Femur (tissue), 1 donor: Measurements from ENCODE around the gene ZNF616.
"Not testable (repeated sequence)": the region's sequence is repeated elsewhere in the genome, so short reads cannot be mapped to it uniquely, and the experiment has no call there.

Source experiments
- DNase-seq: peaks from one replicate; pipeline ENCODE4 v3.0.0-alpha.2; 2017

ZNF616 gene

DNA sequence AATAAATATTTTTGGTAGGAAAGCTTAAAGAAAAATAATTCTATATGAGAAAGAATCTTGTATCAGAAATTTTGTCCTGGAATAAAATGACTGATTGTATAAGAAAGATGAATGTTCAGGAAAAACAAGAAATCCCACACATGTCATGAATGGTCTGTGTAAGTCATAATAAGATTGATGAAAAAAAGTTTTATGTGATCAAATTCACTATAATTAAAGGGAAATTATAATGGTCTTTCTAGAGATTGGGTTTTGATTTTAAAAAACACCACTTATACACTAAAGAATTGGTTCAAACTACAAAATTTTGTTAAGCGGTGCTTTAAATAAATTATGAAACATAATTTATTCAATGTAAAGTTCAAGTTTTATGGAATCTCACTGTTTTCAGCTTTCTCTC lies 37.0 kb downstream of the ZNF616 start:
- no peak for DNase-seq

DNA sequence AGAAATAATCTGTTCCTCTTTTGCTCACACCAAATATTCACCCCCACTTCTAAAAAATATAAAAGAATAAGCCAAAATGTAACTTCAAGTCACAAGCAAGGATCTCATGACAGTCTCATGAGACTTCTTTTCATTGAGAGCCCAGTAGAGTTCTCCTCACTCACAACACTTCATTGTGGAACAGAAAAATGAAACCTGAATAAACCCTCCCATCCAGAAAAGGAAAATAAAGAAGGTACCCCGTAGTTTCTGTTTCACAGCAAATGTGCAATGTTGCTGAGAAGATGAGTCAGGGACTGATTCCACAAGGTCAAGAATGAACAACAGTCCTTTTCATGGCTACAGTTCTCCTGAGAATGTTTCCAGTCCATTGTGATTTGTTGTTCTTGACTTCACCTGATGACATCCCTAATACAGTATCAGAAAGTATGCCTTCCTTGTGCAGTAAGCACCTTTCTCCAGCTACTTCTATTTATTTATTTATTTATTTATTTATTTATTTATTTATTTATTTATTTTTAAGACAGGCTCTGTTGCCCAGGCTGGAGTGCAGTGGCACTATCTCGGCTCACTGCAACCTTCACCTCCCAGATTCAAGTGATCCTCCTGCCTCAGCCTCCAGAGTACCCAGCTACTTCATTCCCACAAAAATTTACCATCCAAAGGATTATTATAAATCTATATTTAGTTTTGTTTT lies 37.7 kb downstream of the ZNF616 start:
- no peak for DNase-seq

DNA sequence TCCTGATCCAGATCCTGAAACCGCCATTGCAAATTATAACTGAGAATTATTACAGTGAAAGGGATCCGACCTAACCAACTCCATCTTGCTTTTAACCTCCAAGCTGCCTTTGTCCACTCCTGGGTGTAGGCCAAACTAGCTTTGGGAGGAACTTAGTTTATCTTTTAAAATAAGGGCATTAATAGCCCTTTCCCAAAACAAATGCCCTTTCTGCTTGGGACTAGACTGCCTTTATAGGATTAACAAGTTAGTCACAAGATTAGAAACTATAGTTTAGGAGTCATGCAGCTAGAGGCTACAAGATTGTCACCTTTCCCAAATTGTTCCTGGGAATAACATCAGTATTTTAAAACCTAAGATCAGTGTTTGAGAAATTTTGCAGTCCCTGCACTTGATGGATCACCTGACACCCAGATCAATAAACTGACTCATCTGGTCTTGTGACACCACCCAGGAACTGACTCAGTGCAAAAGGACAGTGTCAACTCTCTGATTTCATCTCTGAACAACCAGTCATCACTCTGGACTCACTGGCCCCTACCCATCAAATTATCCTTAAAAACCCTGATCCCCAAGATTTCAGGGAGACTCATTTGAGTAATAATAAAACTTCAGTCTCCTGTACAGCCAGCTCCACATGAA lies 40.1 kb downstream of the ZNF616 start:
- DNase-seq, result no peak

DNA sequence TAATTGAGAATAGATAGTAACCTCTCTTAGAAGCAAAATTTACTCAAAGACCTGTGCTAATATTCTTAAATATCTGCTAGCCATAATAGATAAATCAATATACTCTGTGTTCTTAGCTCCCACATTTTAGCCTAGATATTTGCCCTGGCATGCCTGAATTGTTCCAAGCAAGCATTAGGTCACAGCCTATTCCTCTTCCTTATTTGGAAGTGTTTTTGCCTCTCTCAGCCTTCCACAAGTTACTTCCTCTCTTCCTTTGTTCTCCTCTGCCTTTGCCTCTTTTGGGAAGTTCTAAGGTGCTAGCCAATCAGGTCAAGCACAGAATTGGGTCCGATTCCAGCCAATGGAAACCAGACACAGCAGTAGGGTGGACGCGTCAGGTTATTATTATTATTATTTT lies 43.3 kb downstream of the ZNF616 start:
- not testable (repeated sequence) for DNase-seq

DNA sequence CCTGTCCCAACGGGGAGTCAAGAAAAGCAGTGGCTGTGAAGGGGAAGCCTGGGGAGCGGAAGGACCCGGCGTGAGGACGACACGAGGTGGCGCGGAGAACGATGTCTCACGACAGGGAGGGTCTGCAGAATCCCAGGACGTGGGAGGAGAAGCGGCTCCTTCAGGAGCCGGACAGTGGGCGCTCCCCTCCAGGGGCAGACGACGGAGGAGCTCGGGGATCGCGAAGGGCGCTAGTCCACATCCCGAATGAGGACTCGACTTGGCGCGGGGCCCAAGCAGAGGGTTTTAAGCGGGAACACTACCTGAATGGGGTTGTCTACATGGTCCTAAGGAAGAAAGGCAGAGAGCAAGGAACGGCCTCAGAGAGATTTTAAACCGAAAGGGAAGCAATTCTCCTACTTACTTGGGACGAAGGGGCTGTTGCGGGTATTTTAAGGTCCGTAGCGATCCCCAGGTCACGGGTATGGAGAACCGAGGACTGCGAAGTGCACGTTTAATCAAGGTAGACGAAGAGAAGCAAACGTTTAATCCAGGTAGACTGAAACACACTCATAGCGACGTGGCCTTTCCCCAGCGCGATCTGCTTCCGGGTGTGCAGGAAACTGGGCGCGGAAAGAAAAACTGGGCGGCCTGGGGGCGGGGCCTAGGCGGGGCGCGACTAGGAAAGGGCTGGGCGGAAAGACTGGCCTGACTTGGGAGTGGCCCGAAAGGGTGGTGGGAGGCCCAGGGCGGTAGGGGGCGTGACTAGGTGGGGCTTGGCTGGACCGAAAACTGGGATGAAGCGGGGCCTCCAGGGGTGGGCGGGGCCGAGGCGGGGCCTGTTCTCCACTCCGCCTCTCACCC lies 44.3 kb downstream of the ZNF616 start, which contains the start of gene ZNF841:
Gene ZNF841, minus strand, starts transcription at position 594 of the 843 bp plus-strand sequence. CDS start 10,964 bp downstream, outside the sequence.
- peak; percentile 97 for DNase-seq

DNA sequence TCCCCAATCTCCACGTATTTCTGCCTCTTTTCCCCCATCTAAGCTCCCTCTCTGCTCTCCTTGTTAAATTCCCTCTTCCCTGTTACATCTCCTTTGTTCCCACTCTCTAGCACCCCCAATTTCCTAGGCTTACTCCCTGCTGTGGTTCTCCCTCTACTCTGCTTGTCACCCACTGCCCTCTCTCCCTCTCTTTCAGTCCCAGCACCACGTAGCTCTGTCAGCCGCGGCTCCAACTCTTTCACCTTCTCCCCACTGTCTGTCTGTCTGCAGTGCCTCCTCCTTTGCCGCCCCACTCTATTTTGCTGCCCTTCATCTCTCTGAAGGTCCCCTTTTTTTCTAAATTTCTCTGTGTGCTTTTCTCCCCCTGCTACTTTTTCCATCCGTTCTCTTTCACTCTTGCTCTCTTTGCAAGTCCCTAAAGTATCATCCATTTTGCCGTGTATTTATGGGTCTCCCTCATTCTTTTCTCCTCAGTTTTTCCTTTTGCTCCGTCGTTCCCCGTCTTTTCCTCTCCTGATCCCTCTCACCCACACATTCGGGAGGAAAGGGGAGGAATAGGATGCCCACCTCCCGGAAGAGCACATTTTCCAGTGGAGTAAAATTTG lies 45.1 kb downstream of the ZNF616 start:
- no peak for DNase-seq

DNA sequence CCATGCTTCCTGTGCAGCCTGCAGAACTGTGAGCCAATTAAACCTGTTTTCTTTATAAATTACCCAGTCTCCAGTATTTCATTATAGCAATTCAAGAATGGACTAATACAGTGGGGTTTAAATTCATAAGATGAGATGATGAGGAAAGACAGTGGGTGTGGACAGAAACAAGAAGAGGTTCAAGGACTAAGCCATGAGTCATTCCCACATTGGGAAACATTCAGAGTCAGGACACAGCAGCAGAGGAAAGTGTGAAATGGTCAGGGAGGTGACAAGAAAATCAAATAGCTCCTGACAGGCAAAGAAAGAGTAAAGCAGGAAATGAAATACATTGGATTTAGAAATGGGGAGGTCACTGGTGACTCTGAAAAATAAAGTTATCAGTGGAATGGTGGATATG lies 53.3 kb downstream of the ZNF616 start:
- no peak for DNase-seq

DNA sequence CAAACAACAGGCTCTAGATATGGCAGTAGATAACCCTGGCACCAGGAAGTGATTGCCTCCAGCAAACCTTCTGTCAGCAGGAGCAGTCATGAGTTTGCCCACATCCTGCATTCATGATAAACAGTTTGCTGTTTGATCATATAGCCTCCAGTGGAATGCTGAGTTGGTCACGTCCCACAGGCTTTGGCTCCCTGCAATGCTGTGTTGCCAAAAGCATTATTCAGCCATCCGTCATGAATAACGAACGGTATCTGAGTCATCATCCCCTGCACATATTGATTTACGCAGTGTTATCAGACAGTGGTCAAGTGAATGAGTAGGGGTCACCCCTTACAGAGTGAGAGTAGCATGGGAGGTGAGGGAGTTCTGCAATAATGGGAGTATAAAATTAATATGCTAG lies 69.2 kb downstream of the ZNF616 start:
- DNase-seq, result no peak

DNA sequence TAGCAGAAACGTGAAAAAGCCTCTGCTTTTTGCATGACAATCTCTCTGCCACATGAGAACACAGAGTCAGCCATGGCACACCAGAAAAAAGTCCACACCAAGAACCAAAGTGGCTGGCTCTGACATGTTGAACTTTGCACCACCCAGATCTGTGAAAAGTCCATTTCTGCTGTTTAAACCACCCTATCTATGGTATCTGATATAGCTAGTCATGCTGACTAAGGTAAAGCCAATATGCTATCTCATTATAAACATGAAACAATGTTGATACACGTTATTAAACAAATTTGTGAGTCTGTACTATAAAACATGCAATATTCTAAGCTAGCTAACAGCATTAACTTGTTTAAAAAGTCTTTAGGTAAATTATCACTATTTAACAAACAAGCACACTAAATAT lies 70.1 kb downstream of the ZNF616 start:
- no peak for DNase-seq

DNA sequence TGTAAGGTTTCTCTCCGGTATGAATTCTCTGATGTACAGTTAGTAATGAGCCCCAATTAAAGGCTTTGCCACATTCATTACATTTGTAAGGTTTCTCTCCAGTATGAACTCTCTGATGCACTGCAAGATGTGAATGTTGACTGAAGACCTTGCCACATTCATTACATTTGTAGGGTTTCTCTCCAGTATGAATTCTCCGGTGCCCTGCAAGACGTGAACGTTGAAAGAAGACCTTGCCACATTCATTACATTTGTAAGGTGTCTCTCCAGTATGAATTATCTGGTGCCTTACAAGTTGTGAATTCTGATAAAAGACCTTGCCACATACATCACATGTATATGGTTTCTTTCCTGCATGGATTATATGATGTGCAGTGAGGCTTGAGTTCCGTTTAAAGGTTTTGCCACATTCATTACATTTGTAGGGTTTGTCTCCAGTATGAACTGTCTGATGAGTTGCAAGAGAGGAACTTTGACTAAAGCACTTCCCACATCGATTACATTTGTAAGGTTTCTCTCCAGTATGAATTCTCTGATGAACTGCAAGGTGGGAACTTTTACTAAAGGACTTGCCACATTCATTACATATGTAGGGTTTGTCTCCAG lies 73.4 kb downstream of the ZNF616 start:
- DNase-seq, result no peak

DNA sequence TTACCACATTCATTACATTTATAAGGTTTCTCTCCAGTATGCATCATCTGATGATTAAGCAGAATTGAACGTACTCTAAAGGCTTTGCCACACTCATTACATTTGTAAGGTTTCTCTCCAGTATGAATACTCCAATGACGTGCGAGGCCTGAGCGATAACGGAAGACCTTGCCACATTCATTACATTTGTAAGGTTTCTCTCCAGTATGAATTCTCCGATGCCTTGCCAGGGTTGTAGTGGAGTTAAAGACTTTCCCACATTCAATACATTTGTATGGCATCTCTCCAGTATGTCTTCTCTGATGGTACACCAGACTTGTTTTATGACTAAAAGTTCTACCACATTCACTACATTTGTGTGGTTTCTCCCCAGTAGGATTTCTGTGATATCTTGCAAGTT lies 74.3 kb downstream of the ZNF616 start:
- DNase-seq, result no peak
